ENCODE measurements around the gene MED16.
"Not testable (repeated sequence)": the region's sequence is repeated elsewhere in the genome, so short reads cannot be mapped to it uniquely, and the experiment has no call there.

The MED16 gene

DNA sequence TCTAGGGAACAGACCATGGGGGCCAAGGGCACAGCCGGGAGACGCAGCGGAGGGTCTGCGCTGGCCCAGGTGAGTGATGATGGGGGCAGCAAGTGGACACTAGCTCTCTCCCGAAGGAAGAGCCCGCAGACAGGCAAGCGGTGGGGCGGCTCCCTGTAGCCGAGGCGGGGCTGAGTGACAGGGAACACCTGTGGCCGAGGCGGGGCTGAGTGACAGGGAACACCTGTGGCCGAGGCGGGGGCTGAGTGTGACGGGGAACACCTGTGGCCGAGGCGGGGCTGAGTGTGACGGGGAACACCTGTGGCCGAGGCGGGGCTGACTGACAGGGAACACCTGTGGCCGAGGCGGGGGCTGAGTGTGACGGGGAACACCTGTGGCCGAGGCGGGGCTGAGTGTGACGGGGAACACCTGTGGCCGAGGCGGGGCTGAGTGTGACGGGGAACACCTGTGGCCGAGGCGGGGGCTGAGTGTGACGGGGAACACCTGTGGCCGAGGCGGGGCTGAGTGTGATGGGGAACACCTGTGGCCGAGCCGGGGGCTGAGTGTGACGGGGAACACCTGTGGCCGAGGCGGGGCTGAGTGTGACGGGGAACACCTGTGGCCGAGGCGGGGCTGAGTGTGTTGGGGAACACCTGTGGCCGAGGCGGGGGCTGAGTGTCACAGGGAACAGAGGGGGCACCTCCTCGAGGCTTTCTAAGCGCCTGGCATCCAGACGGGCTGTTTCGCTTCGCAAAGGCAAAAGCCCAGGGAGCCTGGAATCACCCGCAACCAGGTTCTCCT, 1.4 kb downstream of the MED16 start:
- not testable (repeated sequence) for DNase-seq

DNA sequence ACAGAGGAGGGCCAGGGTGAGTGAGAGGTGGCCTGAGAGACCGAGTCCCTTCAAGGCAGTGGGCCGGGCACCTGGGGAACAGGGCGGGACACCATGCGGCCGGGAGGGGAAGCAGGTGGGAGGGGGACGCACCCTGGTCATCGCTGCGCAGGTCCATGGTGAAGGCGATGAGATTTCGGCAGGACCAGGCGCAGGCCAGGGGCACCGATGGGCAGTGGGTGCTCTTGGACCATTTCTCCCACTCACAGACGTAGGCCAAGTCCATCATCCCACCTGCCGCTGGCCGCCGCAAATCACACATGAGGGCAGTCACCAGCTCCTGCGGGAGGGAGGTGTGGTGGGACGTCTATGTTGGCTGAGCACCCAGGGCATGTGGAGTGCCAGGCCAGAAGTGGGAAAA, 2.2 kb downstream of the MED16 start:
- no peak for DNase-seq

DNA sequence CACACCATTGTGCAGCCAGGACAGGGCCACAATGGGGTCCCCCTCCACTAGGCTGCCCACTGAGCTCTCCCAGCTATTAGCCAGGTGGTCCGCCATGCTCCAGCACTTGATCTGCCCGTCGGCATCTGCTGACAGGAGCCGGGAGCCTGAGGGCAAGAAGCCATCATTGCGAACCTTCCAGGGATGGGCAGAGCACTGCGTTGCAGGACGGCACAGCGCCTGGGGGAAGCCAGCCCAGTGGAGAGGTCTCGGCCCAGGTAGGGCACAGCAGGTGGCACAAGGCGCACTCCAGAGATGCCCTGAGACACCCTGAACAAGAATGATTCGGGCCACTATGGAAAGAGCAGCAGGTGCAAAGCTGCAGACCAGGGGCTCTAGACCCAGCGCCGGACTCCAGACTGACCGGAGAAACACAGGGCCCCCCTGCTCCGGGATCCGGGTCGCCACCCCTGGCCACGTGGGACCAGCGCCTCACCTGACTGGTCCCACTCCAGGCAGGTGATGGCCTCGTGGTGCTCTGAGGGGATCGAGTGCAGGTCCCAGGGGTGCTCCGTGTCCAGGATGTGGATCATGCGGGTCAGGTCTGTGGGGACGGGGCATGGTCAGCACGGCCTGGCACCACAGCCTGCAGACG, 3.2 kb downstream of the MED16 start:
- no peak for DNase-seq

DNA sequence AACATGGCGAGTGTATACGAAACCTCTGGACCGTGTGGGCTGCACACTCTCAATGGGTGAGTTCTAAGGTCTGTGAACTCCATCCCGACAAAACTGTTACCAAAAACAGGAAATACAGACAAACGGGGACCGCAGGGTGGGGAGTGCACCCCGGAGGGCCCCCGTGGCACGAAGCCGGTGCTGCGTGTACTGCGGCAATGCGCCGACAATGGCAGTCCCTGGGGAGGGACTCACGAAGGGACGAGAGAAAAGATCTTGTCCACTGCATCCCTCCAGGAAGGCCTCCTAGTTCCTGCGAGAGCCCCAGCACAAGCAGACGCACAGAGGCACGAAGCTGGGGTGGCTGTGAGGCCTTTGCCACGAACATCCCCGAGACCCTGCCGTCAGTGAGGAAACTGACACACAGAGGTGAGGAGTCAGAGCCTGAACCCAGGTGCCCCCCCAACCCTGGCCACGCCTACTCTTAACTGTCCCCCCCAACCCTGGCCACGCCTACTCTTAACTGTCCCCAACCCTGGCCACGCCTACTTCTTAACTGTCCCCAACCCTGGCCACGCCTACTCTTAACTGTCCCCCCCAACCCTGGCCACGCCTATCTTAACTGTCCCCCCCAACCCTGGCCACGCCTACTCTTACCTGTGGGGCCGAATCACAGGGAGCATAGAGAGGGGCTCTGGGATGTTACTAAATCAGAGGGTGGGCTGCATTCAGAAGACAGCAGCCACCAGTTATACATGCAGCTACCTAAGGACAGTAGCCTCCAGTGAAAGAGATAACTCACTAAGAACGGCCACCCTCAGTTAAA, 4.2 kb downstream of the MED16 start:
- DNase-seq = no peak

DNA sequence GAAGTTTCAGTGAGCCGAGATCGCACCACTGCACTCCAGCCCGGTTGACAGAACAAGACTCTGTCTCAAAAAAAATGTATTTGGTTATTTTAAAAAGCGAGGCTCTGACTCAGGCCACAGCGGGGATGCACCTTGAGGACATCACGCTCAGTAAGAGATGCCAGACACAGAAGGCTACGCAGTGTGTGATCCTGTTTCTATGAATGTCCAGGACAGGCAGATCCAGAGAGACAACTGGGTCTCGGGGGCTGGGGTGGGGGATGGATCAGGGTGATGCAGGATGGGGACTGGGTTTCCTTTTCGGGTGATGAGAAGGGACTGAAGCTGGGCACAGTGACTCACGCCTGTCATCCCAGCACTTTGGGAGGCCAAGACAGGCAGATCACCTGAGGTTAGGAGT, 5.4 kb downstream of the MED16 start:
- no peak for DNase-seq

DNA sequence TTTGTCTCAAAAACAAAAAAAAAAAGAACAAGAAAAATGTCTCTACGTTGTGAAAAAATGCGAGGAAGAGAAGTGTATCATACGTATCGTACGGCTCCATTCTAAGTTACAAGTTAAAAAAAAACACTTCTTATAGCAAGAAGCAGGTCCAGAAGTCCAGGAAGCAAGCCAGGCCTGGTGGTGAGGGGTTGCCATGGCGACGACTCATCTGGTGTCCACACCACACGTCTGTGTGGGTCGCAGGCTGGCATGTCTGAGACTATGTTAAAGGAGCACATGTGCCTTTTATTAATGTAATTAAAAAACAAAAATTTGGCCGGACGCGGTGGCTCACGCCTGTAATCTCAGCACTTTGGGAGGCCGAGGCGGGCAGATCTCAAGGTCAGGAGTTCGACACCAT, 5.9 kb downstream of the MED16 start:
- DNase-seq = no peak

DNA sequence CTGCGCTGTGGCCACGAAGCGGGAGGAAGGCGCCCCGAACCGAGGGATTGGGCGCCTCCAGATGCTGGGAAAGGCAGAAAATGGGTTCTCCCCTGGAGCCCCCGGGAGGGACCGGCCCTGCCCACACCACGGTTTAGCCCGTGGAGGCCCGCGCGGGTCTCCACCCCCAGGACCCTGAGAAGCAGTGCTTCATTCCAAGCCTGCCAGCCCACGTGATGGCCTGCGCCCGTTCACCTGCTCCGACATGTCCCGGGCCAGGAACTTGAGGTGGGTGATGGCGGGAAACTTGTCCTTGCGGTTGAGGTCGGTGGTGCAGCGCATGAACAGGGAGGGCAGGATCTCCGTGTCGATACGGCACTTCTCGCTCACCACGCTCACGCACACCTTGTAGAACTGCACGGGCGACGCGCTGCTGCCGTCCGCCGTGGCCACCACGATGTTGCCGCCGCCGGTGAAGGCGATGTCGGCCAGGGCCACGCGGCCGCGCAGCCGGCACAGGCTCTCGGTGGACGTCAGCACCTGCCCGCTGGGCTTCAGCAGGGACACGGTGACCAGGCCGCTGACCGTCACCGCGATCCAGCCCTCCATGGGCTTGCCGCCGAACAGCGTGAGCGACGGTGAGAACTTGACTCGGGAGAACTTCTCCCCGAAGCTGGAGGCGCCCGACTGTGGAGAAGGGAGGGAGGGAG, 7.3 kb downstream of the MED16 start:
- no peak for DNase-seq

DNA sequence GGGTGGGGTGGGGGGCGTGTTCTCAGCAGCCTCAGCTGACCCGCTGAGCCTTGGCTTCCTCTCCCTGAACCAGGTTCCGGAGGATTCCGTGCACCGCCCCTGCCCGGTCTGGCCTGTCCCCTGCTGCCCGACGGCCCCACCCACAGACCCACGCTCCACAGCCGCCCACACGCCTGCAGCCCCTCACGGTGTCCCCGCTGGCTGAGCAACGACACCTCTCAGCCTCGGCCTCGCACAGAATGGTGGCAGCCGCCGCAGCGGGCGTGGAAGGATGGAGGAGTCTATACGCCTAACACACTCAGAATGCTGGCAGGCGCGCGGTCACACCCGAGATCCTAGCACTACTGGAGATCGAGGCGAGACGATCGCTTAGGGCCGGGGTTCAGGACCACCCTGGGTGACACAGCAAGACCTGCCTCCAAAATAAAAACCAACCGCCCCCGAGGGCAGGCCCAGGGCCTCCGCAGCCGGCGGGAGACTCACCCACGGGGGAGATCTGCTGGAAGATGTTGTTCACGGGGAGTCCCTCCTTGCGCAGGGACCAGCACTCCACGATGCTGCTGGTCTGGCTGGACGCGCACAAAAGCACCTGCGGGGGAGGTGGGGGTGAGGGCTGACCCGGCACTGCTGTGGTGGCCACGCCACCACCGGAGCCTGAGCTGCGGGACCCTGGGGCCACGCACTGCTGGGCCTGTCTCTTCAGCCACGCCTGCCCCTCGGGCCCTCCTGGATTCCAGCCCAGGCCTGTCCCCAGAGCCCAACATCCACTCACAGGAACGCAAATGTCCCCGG, 8.4 kb downstream of the MED16 start:
- DNase-seq = no peak

DNA sequence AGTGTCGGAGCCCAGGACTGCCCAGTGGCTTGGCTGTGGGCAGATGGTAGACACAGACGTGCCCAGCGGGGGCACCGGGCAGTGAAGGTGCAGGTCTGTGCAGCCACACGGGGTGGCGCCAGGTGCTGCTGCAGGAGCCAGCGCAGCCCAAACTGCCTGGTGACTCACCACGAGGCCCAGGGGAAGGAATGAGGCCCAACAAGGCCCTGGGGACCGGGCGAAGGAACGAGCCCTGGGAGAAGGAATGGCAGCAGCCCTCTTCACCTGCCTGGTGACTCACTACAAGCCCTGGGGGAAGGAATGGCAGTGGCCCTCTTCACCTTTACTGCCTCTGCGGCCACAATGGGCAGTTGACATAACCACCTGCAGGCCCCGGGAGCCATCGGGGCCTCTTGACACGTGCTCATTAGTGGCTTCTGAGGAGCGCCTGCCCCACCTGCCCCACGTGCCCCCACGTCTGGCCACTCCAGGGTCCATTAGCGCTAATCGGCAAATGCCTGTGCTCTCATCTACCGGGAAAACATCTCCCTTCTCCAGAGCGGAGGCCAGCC, 9.3 kb downstream of the MED16 start:
- DNase-seq = no peak

DNA sequence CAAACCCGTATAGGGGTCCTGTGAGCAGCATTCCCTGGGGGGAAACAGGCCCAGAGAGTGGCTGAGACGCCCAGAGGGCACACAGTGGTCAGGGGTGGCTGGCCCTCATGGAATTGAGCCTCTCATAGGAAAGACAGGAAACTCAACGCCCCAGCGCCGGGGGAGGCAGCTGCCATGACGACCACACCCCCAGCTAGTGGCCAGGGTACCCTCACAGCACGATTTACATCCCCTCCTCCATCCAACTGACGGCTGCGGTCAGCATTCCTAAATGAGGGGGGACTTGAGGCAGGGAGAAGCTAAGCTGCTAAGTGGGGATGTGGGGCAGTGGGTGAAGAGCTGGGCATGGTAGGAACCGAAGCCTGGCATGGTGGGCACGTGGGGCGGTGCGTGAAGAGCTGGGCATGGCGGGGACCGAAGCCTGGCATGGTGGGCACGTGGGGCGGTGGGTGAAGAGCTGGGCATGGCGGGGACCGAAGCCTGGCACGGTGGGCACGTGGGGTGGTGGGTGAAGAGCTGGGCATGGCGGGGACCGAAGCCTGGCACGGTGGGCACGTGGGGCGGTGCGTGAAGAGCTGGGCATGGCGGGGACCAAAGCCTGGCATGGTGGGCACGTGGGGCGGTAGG, 10.0 kb downstream of the MED16 start:
- no peak for DNase-seq

DNA sequence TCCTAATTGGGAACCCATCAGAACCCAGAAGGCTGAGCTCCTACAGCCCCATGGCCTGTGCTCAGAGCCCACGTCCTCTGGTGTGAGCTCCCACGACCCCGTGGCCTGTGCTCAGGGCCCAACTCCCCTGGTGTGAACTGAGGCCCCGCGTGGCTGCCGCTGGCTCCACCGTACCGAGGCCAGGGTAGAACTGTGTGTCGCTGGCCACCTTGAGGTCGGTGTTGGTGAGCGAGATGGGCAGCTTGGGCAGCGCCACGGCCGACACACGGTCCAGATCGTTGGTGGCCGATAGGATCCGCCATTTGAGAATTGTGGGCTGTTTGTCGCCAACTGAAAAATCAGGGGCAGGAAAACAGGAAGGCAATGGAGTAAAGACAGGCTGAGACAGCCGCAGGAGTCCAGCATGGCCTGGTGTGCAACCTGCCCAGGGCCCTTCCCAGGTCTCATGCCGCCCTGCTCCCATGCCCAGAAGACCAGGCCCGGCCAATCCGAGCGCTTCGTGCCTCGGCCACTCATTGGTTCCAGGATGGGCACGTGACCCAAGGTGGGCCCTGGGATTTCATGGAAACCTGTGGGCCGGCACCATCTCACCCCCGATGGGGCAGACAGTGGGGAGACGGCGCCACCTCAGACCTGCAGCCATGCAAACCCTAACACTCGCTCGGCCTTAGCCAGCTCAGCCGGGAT, 11.5 kb downstream of the MED16 start:
- DNase-seq = no peak

DNA sequence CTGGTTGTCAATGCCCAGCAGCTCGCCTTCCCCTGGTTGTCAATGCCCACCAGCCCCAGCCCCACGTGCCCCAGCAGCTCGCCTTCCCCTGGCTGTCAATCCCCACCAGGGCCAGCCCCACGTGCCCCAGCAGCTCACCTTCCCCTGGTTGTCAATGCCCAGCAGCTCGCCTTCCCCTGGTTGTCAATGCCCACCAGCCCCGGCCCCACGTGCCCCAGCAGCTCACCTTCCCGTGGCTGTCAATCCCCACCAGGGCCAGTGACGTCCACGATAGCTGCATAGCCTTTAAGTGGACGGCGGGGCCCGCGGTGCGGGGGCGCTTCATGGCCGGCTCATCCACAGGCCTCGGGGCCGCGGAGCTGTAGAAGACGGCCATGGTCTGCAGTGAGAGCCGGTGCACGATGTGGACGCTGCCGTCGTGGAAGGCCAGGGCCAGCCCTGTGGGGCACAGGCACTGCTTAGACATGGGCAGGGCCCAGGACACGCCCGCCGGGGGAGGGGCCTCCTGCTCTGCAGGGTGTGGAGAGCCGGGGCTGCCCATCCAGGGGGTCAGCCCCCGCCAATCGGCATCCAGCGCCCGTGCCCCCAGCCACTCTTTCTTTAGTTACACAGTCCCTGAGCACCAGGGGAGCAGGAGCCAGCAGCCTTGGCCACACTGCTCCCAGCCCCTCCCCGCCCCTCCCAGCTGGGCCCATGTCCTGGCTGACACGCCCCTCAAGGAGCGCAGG, 13.1 kb downstream of the MED16 start:
- peak in 1 of 56 donors; percentile 13 for DNase-seq

DNA sequence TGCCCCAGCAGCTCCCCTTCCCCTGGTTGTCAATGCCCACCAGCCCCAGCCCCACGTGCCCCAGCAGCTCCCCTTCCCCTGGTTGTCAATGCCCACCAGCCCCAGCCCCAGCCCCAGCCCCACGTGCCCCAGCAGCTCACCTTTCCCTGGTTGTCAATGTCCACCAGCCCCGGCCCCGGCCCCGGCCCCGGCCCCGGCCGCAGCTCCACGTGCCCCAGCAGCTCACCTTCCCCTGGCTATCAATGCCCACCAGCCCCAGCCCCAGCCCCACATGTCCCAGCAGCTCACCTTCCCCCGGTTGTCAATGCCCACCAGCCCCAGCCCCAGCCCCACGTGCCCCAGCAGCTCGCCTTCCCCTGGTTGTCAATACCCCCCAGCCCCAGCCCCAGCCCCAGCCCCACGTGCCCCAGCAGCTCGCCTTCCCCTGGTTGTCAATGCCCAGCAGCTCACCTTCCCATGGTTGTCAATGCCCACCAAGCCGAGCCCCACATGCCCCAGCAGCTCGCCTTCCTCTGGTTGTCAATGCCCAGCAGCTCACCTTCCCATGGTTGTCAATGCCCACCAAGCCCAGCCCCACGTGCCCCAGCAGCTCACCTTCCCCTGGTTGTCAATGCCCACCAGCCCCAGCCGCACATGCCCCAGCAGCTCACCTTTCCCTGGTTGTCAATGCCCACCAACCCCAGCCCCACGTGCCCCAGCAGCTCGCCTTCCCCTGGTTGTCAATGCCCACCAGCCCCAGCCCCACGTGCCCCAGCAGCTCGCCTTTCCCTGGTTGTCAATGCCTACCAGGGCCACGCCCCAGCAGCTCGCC, 14.0 kb downstream of the MED16 start:
- peak in 8 of 56 donors; percentile 14 to 42 (median 27) for DNase-seq

DNA sequence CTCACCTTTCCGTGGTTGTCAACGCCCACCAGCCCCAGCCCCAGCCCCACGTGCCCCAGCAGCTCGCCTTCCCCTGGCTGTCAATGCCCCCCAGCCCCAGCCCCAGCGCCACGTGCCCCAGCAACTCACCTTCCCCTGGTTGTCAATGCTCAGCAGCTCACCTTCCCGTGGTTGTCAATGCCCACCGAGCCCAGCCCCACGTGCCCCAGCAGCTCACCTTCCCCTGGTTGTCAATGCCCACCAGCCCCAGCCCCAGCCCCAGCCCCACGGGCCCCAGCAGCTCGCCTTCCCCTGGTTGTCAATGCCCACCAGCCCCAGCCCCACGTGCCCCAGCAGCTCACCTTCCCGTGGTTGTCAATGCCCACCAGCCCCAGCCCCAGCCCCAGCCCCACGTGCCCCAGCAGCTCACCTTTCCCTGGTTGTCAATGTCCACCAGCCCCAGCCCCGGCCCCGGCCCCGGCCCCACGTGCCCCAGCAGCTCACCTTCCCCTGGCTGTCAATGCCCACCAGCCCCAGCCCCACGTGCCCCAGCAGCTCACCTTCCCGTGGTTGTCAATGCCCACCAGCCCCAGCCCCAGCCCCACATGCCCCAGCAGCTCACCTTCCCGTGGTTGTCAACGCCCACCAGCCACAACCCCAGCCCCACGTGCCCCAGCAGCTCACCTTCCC, 14.9 kb downstream of the MED16 start:
- peak in 1 of 56 donors; percentile 14 for DNase-seq

DNA sequence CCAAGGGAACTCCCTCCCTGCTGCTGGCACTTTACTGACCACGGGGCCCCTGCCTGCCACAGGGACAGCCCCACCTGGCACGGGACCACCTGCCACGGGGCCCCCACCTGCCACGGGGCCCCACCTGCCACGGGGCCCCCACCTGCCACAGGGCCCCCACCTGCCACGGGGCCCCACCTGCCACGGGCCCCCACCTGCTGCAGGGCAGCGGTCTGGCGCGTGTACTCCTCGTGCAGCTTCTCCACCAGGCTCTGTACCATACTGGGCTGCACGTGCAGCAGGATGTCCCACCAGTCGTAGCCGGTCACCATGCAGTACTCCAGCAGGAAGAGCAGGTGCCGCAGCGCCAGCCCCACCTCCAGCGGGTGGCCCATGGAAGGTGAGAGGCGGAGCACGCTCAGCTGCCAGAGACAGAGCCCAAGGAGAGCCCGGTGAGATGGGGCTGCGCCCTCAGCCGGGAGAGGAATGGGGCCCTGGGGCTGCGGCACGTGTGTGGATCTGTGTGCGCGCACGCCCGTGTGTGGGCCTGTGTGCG, 16.1 kb downstream of the MED16 start:
- DNase-seq = no peak

DNA sequence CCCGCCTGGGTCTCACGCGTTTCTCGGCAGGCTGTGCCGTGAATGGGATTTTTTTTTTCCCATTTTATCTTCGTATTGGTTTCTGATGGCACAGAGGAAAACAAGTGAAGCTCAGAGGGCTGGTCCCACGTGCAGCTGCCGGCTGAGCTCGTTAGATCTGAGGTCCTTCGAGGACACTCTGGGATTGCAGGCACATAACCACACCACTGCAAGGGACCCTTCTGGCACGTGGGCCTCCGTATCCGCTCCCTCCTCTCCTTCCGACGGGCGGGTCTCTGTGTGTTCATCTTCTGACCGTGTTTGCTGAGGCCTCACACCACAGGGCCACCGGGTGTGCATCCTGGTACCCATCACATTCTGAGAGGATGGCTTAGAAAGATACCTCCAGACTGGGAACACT, 16.9 kb downstream of the MED16 start:
- no peak for DNase-seq

All from nucleus accumbens (tissue), 56 donors.